ENCODE results near the gene COL11A1. TPM values are rescaled to one million over a fixed set of nuclear protein-coding genes. Genes with fewer than 3 reads are reported as not detected.

Gene COL11A1
- total and polyA plus RNA-seq, 9 of the 15 experiments (the other 6 are each of a cell fraction or from before 2014, with no cell fraction given): 0.07 TPM; not detected in 8

DNA sequence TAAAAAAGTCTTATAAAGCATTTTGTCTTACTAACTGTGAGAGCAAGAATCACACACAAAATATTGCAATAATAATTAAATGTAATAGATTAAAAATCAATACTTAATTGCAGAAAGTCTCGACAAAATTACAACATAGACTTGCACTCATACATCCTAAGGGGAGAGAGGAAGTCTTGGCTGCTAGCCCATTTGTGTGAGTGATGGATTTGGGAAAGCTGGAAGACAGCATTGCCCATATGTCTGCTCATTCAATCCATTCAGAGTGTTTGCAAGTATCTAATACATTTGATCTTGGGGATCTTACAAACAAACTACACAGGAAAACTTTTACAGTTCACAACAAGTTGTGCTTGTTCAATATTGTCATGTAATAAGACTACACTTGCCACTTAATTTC, 140.5 kb downstream of the COL11A1 start:
- POLR2A ChIA-PET: no interaction called here
- H3K27me3 ChIP-seq (ENCODE audit: control insufficient read depth in 2 of 2, insufficient read depth in 2 of 2, low read length in 2 of 2): no peaks in the 10 kb centered on the region
- no peak overlapping the region for H3K4me3 ChIP-seq
- DNase-seq (ENCODE audit: extremely low read depth in 1 of 4, low spot score in 3 of 4) (no peak), ATAC-seq (no peak), FAIRE-seq (no peak)
- H3K4me1 ChIP-seq (replicated peaks in 1 of 2; ENCODE audit: control insufficient read depth in 2 of 2, insufficient read depth in 2 of 2, low read length in 2 of 2): no peaks in the 10 kb centered on the region
- no TSS peak for BruUV-seq (replicated peaks)
- no peaks in the 10 kb centered on the region for H4K20me1 ChIP-seq (replicated peaks; ENCODE audit: control insufficient read depth, insufficient read depth, low read length)
- H3K9ac ChIP-seq (ENCODE audit: insufficient read depth in 1 of 2, low read depth in 2 of 2, low read length in 2 of 2): no peak overlapping the region
- no peaks in the 10 kb centered on the region for H3K9me1 ChIP-seq (ENCODE audit: control insufficient read depth, insufficient read depth, low read length)
- H3K4me2 ChIP-seq (ENCODE audit: insufficient read depth, low read length): no peak overlapping the region
- H3K36me3 ChIP-seq (ENCODE audit: control insufficient read depth, insufficient read depth, low read length): no peaks in the 10 kb centered on the region
- no peaks in the 10 kb centered on the region for H3K79me2 ChIP-seq (ENCODE audit: control insufficient read depth, insufficient read depth, low read length)
- H2AFZ ChIP-seq (ENCODE audit: low read depth, low read length): no peak overlapping the region
- no peak overlapping the region for H3K27ac ChIP-seq (ENCODE audit: extremely low read depth, low read depth, low read length)
- H3K9me3 ChIP-seq (replicated peaks; ENCODE audit: control insufficient read depth, insufficient read depth, low read depth, low read length): no peaks in the 10 kb centered on the region
- in situ Hi-C loops (cut with MboI): no loop called here
- intact Hi-C loops (cut with micrococcal nuclease): no loop called here
- CTCF ChIA-PET (ENCODE audit: low intra/inter-chr PET ratio): no interaction called here
- WGBS (ENCODE audit: insufficient coverage, low coverage, missing lambda C conversion rate): 0% methylated on average over 1 of the region's 1 CpG
- TF ChIP-seq ASH1L (IDR thresholded peaks at IDR 0.05; ENCODE audit: borderline replicate concordance, low read depth, partially characterized antibody): no peak
- TF ChIP-seq ZNF184 (CRISPR knock-in tag; IDR thresholded peaks at IDR 0.05): no peak
- no peak for TF ChIP-seq POLR2AphosphoS5 (IDR thresholded peaks at IDR 0.05; ENCODE audit: control insufficient read depth, insufficient read depth, low read depth, low read length)
- TF ChIP-seq ZNF764 (CRISPR knock-in tag; IDR thresholded peaks at IDR 0.05; ENCODE audit: low read depth): no peak
- TF ChIP-seq PTRF (tag; IDR thresholded peaks at IDR 0.05): no peak
- no peak for TF ChIP-seq CREBBP (IDR thresholded peaks at IDR 0.05; ENCODE audit: low read depth, low read length)
- TF ChIP-seq NR3C1 (CRISPR knock-in tag; IDR thresholded peaks at IDR 0.05): no peak
- TF ChIP-seq ZBTB40 (IDR thresholded peaks at IDR 0.05): no peak
- TF ChIP-seq ZBTB40 (CRISPR knock-in tag; IDR thresholded peaks at IDR 0.05): no peak
- TF ChIP-seq RFX7 (CRISPR knock-in tag; IDR thresholded peaks at IDR 0.05): no peak
- no peak for TF ChIP-seq MEF2D (tag; conservative IDR thresholded peaks at IDR 0.05; ENCODE audit: low read depth)
- no peak for TF ChIP-seq U2AF1 (optimal IDR thresholded peaks at IDR 0.05; ENCODE audit: low read depth, low read length)
- TF ChIP-seq EGR1 (conservative IDR thresholded peaks at IDR 0.05): no peak
- no peak for TF ChIP-seq ZNF431 (CRISPR knock-in tag; IDR thresholded peaks at IDR 0.05)
